GM18505 (cell line): ENCODE data around the gene RELN.

Source experiments
- ATAC-seq: cut with Tn5 transposase; IDR thresholded peaks from one replicate; pipeline ENCODE4 v1.9.1; 2021; ENCODE audit not compliant: unreplicated experiment
- POLR2A ChIP-seq: IDR thresholded peaks from 4 replicates; pipeline ENCODE4 v1.6.1; 2011; ENCODE audit warnings: borderline replicate concordance; ENCODE audit not compliant: insufficient read depth, insufficient read length; ENCODE audit errors: extremely low read depth

RELN gene

DNA sequence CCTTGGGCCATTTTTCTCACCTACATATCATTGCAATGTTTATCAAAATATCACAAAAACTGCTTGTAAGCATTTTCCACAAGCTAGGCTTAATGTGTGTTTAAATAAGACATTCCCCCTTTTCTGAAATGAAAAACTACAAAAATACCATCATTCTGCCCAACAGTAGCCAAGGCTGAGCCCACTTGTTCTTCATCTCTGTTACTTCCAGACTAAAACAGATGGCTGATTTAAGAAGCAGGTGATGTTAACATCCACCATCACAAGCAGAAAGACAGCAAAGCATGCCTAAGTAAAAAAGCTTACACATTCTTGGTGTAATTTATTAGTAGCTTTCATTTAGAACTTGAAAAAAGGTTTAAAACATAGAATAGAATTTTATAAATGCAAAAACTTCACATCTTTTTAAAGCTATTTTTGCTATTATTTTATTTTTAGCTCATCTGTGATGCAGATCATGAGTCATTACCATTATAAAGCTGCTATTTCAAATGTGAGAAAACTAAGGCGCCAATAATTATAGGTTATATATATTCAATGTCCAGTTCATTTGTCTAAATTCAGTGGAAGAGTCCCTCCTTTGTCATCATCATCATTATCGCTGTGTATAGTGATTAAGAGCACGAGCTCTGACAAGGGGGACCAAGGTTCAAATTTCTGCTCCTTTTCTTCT, 109.4 kb downstream of the RELN start:
- TF ChIP-seq POLR2A, result no peak
- ATAC-seq, result no peak

- no peak for ATAC-seq
- TF ChIP-seq POLR2A, result no peak
Observed at GRCh38 chr7:103879411-103879810, 110.0 kb downstream of the RELN start.

- TF ChIP-seq POLR2A, result no peak
- no peak for ATAC-seq
Observed at GRCh38 chr7:103877565-103877964, 111.9 kb downstream of the RELN start.

DNA sequence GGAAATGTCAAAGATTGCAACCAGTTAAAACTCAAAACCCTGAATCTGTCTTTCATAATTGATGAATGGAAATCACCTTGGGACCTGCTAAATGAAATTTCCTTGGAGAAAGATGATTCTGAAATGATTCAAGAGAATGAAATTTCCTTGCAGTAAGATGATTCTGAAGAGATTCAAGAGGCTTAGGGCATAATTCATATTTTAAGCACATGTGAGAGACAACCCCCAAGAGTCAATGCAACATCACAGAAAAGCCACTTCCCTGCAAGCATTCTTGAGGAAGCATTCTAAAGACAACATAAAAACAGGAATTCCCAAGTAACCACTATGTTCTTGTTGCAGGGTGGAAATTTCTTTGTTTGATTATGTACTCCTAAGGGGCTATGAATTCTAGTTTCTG, 113.7 kb downstream of the RELN start:
- no peak for TF ChIP-seq POLR2A
- no peak for ATAC-seq

- ATAC-seq, result no peak
- TF ChIP-seq POLR2A, result no peak
Observed at GRCh38 chr7:103871473-103871872, 118.0 kb downstream of the RELN start.

DNA sequence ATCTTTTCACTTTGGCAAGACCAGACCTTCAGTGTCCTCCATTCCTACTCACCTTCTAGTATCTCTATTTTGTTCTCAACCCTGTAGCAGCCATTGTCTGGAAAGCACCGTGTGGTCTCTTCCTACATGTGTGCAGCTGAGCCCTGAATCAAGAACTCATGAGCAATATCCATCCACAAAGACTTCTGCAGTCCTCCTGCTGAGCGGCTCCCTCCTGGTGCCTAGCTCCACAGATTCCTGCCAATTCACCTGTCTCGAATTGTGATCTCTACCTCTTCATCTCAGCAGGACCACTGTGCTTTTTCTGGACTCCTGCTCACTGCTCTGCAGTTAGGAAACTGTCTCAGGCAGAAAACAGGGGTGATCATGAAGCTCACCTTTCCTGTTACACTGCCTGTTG, 118.8 kb downstream of the RELN start:
- ATAC-seq, result no peak
- no peak for TF ChIP-seq POLR2A

GRCh38 chr7:103867874-103868273, 121.6 kb downstream of the RELN start:
- no peak for ATAC-seq
- no peak for TF ChIP-seq POLR2A

DNA sequence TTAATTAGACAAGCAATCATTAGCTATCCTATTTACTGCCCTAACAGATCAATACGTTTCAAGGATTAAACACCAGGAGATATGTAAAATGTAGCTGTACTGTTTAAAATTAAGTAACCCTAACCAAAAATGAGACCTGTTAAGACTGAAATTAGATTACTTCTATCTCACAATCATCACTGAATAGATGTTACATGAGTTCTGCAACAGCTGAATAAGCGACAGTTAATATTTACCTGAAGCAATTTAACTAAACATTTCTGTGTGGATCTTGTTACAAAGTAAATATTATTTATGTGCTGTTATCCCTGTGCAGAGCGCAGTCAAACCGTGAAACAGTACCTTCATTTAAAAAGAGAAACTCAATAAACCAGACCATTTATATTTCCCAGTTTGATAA, 122.5 kb downstream of the RELN start:
- TF ChIP-seq POLR2A, result no peak
- ATAC-seq, result no peak

DNA sequence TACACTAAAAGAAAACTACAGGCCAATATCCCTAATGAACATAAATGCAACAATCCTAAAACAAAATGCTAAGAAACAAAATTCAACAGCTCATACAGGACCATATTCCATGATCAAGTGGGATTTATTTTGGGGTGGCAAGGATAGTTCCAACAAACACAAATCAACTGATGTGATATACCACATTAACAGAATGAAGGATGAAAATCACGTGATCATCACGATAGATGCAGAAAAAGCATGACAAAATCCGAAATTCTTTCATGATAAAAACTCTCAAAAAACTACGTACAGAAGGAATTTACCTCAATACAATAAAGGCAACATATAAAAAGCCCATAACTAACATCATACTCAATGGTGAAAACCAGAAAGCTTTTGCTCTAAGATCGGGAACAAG, 124.0 kb downstream of the RELN start:
- no peak for TF ChIP-seq POLR2A
- ATAC-seq, result no peak

DNA sequence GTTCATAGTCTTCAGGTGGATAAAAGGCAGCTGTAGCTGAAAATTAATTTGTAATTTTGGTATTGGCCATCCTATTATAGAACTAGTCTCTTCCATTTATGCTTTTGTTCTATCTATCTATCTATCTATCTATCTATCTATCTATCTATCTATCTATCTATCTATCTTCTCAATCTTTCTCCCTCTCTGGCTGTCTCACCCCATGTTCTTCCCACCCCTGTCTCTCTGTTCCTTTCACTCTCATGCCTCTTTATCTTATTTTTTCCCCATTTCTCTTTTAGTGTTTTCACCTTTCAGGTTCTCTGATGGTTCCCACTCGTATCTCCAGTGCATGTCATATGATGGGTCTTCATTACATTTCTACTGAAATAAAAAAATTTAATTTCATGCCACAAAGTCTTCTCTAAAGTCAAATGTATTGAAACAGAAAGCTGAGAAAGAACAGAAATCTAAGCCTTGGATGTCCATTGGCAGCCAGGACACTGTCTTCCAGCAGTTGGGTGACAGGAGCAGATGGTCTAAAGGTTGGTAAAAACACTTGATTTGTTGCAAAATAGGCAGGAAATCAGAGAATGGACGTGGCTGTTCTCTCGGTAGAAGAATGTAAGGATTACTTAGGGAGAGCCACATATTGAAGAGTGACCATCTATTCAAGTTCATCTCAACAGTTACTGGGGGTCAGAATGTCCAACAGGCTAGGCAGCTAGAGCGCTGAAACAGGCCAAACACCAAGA, 127.0 kb downstream of the RELN start:
- no peak for ATAC-seq
- no peak for TF ChIP-seq POLR2A

- TF ChIP-seq POLR2A, result no peak
- no peak for ATAC-seq
Observed at GRCh38 chr7:103859709-103860108, 129.7 kb downstream of the RELN start.

DNA sequence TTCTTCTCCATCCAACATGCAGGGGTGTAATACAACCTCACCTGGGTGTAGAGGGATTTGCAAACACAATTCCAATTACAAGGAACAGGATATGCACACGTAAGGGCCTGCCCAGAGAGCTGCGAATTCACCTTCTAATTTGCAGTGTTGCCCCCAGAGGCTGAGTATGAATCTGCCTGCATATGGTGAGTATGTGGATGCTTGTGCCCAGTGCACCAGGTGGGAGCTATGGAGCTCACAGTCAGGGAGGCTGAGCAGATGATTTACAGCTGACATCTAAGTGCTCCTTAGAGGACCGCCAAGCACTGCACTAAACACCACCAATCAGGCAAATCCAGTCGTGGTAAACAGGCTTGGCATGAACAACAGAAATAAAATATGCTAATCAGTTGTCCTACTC, 132.0 kb downstream of the RELN start:
- no peak for ATAC-seq
- TF ChIP-seq POLR2A, result no peak

DNA sequence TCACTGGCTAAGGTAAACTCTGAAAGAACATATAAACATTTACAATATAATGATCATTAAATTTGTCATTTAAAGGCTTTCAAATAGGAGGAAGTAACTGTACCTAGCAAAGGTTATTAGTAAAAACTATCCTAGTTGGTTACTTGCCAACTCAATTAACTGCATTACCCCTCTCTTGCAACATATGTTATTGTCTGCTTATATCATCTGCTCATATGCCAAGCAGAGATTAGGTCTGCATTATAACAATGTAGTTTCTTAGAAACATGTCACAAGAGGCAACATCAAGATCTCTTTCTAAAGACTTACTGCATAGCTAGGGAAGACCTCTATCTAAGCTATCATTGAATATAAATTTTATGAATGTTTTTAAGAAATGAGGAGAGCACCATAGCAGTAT, 132.5 kb downstream of the RELN start:
- ATAC-seq, result no peak
- no peak for TF ChIP-seq POLR2A

- no peak for ATAC-seq
- TF ChIP-seq POLR2A, result no peak
Observed at GRCh38 chr7:103855671-103856070, 133.8 kb downstream of the RELN start.
